ENCODE data around the gene ACSF3.
A peak's percentile ranks its signal among the peaks of the same experiment; 100 is the strongest.

ACSF3 gene

DNA sequence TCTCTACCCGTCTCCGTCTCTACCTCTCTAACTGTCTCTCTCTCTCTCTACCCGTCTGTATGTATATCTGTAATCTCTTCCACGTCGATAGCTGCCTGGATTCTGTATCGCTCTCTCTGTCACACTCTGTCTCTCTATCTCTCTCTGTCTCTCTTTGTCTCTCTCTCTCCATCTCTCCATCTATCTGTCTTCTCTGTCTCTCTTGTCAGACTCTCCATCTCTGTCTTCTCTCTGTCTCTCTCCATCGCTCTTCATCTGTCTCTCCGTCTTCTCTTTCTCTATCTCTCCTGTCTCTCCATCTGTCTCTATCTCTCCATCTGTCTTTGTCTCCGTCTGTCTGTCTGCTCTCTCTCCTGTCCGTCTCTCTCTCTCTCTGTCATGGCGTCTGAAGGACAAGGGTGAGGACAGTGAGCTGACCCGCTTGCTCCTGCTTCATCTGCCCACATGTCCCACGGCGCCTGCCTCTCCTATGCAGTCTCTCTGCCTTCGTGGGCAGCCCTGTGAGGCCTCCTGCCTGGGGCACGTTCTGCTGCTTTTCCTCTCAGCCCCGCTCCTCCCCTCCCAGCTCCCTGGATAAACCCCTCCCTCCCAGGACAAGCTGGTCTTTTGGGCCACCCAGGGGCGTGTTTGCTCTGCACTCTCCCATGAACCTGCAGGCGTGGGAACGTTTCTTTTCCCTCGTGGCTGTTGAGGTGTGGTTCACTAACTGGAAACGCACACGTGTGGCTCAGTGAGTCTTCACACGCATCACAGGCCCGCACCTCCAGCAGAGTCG is 18.9 kb downstream of the ACSF3 start:
- DNase-seq: no peak

DNA sequence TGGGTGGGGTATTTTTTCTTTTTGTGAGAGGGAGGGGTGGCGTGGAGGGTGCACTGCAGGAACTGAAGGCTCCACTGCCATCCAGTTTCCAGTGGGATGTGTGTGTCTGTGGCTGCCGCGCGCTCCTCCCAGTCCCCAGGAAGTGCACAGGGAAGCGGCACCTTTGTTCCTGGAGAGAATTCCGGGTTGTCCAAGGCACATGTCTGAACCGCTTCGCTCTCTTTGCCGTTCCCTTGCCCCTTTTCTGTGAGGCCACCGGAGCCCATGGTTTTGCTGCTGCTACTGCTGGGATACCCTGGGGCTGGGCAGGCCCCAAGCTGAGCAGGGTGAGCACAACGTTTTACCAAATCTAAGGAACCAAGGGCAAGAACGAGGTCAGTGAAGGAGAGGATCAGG is 19.5 kb downstream of the ACSF3 start:
- DNase-seq: no peak

DNA sequence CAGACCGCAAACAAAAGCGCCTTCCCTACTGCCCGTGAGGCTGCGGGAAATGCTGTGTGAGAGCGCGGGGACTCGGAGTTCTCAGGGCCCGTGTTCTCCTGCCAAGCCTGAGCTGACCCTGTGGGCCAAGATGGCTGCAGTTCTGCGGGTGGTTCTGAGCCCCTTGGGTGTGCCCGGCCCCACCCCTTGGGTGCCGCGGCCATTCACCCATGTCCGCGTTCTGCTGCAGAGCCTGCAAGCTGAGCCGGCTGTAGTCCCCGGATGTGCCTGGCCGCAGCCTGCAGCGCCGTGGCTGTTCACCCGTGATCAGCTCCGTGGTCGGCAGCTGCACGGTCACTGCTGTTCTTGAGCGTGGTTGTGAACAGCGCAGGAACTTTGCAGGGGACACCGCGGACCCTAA is 20.0 kb downstream of the ACSF3 start:
- DNase-seq: no peak

DNA sequence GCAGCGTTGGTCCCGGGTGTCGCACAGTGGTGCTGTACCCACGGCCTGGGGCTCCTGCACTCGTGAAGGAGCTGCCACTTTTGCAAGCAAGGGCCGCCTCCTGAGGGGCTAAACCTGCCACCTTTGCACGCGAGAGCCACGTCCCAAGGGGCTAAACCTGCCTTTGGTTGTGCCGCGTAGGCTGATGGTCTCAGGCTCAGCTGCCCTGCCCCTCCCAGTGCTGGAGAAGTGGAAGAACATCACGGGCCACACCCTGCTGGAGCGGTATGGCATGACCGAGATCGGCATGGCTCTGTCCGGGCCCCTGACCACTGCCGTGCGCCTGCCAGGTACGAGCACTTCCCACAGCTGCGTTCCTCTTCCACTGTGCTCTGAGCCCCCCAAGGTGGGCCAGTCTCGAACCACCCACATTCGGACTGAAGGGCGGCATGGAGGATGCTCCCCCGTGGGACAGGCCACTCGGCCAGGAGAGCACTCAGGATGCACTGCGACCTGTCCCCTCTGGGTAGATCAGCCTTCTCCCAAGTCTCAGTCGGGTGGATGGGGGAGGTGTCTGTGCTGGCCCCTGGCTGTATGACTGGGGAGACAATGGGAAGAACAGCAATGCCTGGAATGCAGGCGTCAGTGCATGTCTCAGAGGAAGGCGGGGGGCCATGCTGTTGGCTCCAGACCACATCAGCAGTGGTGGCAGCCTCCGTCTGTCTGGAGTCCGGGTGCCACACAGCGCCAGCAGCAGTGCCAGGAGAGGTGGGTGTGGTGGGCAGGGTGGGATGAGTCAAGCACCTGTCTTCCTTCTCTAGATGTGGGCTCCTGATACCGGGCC is 20.7 kb downstream of the ACSF3 start:
- DNase-seq: no peak

DNA sequence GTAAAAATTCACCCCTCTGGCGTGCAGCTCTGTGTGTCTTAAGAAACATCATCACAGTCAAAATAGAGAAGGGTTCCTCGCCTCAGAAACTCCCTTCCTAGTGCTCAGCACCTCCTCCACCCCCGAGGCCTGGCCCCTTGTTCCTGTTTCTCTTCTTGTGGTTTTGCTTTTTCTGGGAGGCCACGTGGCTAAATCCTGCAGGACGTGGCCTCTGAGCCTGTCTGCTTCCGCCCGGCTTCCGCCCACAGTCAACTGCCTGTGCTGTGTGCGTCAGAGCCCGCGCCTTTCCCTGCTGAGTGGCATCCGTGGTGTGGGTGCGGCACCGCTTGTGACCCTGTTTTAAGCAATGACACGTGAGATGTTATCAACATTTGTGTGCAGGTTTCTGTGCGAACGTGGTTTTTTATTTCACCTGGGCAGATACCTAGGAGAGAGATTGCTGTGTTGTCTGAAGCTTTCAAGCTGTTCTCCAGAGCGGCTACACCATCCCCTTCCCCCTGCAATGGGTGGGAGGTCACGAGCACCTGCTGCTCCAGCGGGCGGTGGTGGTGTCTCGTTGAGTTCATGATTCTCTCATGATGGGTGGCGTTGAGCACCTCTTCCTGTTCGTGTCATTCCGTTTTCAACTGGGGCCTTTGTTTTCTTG is 21.7 kb downstream of the ACSF3 start:
- DNase-seq: no peak

DNA sequence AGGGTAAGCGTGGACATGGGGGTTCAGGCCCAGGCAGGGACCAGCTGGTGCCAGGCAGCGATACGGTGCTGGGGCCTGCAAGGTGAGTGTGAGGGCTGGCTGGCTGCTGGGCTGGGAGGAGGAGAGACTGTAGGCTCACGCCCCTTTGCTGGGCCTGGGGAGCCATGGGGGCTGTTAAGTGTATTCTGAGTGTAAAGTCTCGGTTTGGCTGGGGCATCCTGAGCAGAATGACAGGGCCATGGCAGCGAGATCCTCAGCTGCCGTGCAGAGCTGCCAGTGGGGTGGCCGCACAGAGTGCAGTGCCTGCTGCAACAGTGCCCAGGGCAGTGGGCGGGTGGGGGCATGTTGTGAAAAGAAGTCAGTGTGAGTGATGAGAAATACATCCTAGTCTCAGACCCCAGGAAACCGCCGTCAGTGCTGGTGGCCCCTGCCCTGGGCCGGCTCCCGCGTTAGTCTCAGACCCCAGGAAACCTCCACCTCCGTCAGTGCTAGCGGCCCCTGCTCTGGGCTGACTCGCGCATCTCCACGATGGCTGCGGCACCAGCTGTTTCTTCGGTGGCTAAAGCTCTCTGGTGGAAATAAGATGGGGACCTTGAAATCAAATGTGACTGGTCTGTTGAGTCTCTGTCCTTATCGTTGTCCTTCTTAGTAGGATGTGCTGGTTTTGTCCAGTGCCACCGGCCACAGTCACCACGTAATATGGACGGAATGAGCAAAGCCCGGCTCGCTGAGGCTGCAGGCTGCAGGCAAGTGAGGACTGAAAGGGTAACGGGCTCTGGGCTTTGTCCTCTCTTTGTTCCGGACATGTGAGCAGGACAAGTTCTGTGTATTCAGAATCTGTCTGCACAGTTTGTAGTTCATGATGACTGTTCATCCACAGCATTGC is 22.9 kb downstream of the ACSF3 start:
- no peak for DNase-seq

DNA sequence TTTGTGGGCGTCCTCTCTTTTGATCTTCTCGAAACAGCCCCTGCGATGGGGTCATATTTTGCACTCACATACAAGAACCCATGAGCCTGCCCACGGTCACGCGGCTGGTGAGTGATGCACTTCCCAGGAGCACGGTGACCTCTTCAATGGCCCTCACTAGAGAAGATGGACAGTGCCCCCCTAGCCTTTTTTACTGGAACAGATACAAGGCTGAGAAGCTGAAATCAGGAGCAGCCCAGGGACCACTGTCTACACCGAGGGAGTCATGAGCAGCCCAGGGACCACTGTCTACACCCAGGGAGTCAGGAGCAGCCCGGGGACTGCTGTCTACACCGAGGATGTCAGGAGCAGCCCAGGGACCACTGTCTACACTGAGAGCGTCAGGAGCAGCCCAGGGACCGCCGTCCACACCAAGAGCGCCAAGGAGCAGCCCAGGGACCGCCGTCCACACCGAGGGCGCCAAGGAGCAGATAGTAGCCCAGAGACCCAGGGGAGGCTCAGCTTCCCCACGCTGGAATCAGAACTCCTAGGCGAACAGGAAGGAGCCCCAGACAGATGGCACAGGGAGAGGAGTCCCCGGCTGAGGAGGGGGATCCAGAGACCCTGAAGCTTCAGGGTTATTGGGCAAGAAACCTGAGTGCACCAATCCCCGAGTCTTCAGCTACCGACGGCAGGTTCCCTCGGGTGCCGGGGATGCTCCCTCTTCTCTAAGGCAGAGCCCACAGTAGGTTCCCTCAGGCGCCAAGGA is 23.7 kb downstream of the ACSF3 start:
- no peak for DNase-seq

DNA sequence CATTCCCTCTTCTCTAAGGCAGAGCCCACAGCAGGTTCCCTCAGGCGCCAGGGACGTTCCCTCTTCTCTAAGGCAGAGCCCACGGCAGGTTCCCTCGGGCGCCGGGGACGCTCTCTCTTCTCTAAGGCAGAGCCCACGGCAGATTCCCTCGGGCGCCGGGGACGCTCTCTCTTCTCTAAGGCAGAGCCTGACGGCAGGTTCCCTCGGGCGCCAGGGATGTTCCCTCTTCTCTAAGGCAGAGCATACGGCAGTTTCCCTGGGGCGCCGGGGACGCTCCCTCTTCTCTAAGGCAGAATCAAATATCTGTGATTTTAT is 24.3 kb downstream of the ACSF3 start:
- no peak for DNase-seq

DNA sequence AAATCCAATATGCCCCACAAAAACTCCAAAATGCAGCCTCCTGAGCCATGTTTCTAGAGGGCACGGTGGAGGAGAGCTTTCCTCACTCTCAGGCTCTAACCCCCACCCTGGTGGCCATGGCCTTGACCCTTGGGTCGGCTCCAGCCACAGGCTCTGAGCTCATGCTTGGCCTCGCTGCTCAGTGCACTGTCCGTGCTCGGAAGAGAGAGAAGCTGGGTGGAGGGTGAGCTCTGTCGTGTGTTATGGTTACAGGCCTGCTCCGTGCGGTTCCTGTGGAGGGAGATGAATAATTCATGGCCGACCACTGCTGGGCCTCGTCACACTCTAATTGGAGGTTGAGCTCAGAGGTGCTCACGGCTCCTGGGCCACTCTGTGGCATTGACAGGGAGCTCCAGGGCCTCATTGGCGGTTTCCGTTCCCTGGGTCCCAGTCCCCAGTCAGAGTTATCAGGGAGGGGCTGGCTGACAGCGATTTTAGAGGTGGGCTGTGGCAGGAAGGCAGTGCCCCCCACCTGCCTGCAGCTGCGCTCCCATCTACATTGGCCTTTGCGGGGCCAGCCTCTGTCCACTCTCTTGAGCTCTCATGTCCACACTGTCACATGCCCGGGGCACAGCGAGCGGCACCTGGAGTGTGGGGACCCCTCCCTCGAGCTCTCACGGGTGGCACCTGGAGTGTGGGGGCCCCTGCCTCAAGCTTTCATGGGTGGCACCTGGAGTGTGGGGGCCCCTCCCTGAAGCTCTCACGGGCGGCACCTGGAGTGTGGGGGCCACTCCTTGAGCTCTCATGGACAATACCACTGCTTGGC is 24.9 kb downstream of the ACSF3 start:
- no peak for DNase-seq

DNA sequence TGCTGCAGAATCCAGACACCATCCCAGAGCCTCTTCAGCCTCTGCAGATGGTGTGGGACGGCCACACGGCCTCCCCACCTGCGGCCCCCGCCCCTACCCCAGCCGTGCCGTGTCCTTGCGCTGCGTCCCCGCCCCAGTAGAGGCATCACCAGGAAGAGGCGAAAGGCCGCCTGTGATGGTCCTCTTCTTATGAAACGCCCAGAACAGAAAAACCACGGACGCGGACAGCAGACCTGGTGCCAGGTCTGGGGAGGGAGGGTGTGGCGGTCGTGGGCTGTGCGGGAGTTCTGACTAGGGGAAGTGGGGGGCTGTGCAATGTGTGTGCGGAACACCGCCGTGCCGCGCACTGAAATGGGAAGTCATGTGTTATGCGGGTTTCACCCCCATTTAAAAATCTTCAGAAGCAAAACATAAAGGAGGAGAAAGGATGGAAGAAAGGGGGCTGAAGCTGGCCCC is 25.5 kb downstream of the ACSF3 start:
- no peak for DNase-seq

DNA sequence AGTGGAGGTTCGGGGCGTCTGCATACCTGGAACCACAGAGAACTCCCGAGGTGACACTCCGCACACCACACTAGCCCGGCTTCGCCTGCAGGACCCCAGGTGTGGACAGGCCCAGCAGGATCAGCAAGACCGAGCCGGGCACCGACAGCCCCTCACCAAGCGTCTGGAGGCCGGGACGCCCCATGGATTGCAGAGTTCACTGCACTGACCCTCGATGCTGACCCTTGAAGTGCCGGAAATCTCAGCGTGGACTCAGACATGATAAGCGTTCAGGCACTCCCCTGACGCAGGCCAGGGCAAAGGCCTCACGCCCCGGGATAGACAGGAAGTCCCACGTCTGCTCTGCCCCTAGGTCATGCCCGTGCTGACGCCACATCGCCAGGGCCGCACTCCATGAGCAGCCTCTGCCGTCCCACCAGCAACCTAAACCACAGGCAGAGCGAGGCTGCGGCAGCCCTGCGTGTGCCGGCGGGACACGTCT is 26.0 kb downstream of the ACSF3 start:
- no peak for DNase-seq

DNA sequence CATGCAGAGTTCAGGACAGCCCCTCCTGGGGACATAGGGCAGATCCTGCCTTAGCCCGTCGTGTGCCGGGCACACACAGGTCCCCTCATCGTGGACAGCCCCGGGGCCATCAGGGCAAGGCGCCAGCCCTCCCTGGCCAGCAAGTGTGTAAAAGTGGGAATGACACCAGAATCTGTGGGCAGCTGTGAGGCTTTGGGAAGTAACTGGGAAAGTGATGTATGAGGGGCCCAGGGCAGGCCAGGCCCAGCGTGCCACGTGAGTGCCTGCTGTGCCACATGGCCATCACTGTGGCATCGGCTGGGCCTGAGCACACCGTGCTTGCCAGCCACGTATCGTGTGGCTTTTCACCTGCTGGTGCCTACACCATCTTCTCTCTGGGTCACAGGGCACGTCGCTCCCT is 26.6 kb downstream of the ACSF3 start:
- no peak for DNase-seq

DNA sequence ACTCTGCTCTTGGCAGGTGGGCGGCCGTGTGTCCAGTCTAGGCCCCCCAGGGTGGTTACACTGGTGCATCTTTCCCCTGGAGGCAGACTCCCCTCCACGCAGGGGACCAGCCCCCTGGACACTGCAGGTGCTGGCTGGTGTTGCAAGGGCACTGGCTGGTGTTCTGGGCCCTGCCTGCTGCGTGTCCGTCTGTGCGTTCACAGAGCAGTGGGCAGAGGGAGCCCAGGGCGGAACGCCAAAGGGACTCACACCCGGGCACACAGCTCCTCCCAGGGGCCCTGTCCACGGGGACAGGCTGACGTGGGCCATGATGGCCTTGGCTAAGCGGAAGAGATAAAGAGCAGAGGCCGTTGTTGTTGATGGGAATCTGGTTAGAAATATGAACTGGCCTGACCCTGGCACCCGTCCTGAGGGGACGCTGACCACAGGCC is 27.3 kb downstream of the ACSF3 start:
- no peak for DNase-seq

DNA sequence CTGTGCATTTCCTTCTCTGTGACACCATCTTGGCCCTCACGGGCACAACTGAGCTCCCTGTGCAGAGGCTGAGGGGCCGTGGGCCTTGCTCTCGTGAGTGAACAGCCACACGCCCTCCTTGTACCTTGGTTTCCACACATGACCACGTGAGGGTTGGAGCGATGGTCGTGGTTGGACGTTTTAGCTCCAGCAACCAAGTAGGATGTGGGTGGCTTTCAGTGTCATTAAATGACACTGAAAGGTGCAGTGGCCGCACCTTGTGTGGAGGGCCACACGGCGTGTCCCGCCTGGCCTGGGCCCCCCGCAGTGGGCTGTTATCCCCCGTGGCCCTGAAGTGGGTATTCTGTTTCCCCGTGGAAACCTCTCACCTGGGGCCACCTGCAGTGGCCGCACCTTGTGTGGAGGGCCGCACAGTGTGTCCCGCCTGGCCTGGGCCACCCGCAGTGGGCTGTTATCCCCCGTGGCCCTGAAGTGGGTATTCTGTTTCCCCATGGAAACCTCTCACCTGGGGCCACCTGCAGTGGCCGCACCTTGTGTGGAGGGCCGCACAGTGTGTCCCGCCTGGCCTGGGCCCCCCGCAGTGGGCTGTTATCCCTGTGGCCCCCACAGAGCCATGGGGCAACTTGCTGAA is 28.2 kb downstream of the ACSF3 start:
- DNase-seq: no peak

DNA sequence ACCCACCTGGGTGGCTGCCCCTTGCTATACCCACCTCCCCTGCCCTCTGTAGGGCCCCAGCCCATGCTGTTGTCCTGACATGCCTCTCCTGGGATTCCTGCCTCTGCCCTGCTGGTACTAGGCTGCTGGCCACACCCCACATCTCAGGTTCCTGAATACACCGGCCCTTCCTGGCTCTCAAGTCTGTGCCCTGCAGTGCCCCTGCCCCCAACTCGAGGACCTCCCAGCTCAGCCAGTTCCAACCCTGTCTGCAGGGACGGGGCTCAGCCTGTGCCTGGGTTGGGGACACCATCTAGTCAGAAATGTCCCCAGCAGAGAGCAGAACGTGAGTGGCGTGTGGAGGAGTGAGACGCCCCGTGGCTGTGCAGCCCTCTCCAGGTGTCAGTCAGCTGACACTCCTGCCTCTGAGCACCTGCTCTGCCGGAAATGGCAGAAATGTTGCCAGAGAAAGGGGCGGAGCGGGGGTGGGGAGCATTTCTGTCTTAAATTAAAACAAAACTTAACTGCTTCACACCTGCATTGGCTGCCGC is 28.7 kb downstream of the ACSF3 start:
- DNase-seq: peak; percentile 81

DNA sequence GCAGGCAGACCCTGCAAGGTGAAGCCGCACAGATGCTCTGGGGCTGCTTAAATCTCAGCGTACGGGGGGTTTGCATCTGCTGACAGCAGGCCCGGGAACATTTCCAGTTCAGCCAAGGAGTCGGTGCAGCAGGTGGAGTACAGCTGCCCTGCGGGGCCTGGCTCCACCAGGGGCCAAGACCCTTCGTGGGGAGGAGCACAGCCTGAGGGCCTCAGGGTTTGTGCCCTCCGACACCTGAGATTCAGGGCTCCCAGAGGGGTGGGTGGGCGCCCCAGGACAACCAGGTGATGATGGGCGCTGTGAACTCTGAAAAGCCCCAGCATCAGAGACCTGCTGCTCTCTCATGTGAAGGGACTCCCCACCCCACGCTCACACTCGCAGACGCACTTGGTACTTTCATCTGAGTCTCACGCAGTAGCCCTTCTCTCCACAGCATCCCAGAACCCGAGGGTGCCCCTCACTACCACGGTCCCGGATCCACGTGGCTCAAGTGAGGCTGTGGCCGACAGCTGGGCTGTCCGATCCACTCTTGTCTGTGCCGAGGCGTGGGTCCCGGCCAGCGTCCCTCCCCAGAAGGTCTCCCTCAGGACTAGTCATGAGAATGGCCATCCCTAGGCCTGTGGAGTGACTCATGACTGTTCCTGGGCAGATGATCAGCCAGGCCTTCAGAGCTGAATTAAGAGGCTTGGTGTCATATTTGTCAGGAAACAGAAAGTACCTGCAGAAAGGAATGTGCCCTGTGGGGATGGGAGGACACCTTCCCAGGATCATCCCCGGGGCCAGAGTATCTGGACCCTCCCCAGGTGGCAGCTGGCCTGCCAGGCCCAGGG is 29.6 kb downstream of the ACSF3 start:
- DNase-seq: peak; percentile 87

DNA sequence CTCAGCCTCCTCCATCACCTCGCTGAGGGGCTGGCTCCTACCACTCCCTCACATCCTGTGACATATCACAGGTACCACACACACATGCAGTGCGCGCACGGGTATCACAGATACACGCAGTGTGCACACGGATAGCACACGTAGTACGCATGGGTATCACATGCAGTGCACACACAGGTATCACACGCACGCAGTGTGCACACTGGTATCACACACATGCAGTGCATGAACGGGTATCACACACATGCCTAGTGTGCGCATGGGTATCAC is 30.1 kb downstream of the ACSF3 start:
- no peak for DNase-seq

DNA sequence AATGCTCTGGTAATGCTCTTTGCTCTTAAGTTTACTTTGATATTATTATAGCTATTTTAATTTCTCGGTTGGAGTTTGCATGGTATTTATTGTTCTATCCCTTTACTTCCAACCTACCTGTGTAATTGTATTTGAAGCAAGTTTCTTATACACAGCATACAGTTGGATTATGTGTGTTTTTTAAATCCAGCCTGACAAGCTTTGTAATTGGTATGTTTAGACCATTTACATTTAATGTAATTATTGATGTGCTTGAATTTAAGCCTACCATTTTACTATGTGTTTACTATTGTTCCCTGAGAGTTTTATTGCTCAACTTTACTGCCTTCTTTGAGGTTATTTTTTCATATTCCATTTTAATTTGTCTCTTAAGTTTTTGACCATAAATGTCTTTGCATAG is 35.7 kb downstream of the ACSF3 start:
- no peak for DNase-seq

DNA sequence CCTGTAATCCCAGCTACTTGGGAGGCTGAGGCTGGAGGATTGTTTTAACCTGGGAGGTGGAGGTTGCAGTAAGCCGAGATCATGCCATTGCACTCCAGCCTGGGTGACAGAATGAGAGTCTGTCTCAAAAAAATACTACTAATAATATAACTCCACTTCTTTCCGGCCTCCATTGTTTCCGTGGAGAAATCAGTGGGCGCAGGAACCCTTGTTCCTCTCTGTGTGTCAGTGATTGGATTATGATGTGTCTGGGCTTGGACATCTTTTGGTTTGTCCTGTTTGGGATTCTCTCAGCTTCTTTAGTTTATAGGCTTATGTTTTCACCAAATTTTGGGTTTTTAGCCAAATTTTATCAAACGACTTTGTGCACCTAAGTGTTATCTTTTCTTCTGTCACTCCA is 36.8 kb downstream of the ACSF3 start:
- DNase-seq: no peak

DNA sequence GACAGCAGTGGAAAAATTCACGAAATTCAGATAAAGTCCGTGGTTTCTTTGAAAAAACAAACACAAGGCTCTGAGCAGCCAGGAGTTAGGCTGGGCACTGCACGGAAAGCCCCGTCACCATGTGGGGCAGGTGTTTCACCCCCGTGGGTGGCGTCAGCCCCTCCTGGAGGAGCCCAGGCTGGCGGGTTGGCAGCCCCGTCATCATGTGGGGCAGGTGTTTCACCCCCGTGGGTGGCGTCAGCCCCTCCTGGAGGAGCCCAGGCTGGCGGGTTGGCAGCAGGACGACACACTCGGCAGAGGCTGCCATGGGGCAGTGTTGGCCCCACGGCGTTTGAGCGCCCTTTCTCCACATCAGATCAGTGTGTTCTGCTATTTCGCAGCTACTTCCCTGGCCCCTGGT is 38.1 kb downstream of the ACSF3 start:
- DNase-seq: no peak
